ENCODE measurements around the gene USP35. TPM values are rescaled to one million over a fixed set of nuclear protein-coding genes. Genes with fewer than 3 reads are reported as not detected.
"Not testable (repeated sequence)": the region's sequence is repeated elsewhere in the genome, so short reads cannot be mapped to it uniquely, and the experiment has no call there.

The USP35 gene
- total RNA-seq, 2 donors from 2014 or later = 7.2 to 7.9 TPM

- ATAC-seq (no peak), DNase-seq (ENCODE audit: low spot score) (no peak)
- Mint-ChIP-seq H3K4me3 (no peak overlapping the region), H3K36me3 (no peaks in the 10 kb centered on the region), H3K27ac (no peak overlapping the region), H3K4me1 (ENCODE audit: low read depth in 2 of 2) (no peaks in the 10 kb centered on the region), H3K9me3 (no peaks in the 10 kb centered on the region), H3K27me3 (no peaks in the 10 kb centered on the region)
These were observed 29.6 kb upstream of the USP35 start for GRCh38 chr11:78158987-78159652.

DNA sequence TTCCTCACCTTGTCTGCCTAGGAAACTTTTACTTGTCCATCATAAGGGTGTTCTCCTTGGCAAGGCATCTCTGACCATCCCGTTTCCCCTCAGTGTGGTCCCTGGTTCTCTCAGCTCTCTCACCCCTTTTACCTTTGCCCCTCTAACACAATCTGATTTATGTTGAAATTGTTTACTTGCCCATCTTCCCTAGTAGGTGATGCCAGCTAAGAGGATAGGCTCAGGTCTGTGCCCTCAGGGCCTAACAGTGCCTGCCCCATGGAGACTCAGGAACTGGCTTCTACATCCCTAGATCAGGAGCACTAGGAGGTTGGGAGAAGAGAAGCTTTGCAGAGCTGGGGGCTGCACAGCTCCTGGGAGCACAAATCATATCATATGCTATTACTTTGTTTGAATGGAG lies 28.2 kb upstream of the USP35 start:
- H3K36me3 Mint-ChIP-seq = no peaks in the 10 kb centered on the region
- H3K9me3 Mint-ChIP-seq = no peaks in the 10 kb centered on the region
- DNase-seq (ENCODE audit: low spot score) (no peak), ATAC-seq (no peak)
- H3K4me3 Mint-ChIP-seq = no peak overlapping the region
- no peaks in the 10 kb centered on the region for H3K4me1 Mint-ChIP-seq (ENCODE audit: low read depth in 2 of 2)
- H3K27ac Mint-ChIP-seq = no peak overlapping the region
- no peaks in the 10 kb centered on the region for H3K27me3 Mint-ChIP-seq

GRCh38 chr11:78161346-78161745 lies 27.4 kb upstream of the USP35 start:
- no peaks in the 10 kb centered on the region for H3K27me3 Mint-ChIP-seq
- H3K27ac Mint-ChIP-seq = no peak overlapping the region
- H3K9me3 Mint-ChIP-seq = no peaks in the 10 kb centered on the region
- DNase-seq (ENCODE audit: low spot score) (no peak), ATAC-seq (peak in 1 of 2 donors; percentile 17)
- H3K4me1 Mint-ChIP-seq (ENCODE audit: low read depth in 2 of 2) = no peaks in the 10 kb centered on the region
- no peaks in the 10 kb centered on the region for H3K36me3 Mint-ChIP-seq
- no peak overlapping the region for H3K4me3 Mint-ChIP-seq

GRCh38 chr11:78161962-78162371 lies 26.8 kb upstream of the USP35 start:
- Mint-ChIP-seq H3K9me3 (no peaks in the 10 kb centered on the region), H3K27me3 (no peaks in the 10 kb centered on the region), H3K4me1 (ENCODE audit: low read depth in 2 of 2) (no peaks in the 10 kb centered on the region), H3K27ac (no peak overlapping the region), H3K36me3 (no peaks in the 10 kb centered on the region), H3K4me3 (no peak overlapping the region)
- ATAC-seq (no peak), DNase-seq (ENCODE audit: low spot score) (no peak)

GRCh38 chr11:78163828-78164227 lies 24.9 kb upstream of the USP35 start:
- ATAC-seq (no peak), DNase-seq (ENCODE audit: low spot score) (no peak)
- no peaks in the 10 kb centered on the region for H3K27me3 Mint-ChIP-seq
- H3K4me3 Mint-ChIP-seq = no peak overlapping the region
- no peaks in the 10 kb centered on the region for H3K9me3 Mint-ChIP-seq
- H3K27ac Mint-ChIP-seq = no peak overlapping the region
- no peaks in the 10 kb centered on the region for H3K36me3 Mint-ChIP-seq
- no peaks in the 10 kb centered on the region for H3K4me1 Mint-ChIP-seq (ENCODE audit: low read depth in 2 of 2)

GRCh38 chr11:78164471-78164870 lies 24.2 kb upstream of the USP35 start:
- H3K36me3 Mint-ChIP-seq = no peaks in the 10 kb centered on the region
- H3K4me1 Mint-ChIP-seq (ENCODE audit: low read depth in 2 of 2) = no peaks in the 10 kb centered on the region
- no peak overlapping the region for H3K4me3 Mint-ChIP-seq
- no peak overlapping the region for H3K27ac Mint-ChIP-seq
- DNase-seq (ENCODE audit: low spot score) (no peak), ATAC-seq (no peak)
- H3K9me3 Mint-ChIP-seq = no peaks in the 10 kb centered on the region
- H3K27me3 Mint-ChIP-seq = no peaks in the 10 kb centered on the region

DNA sequence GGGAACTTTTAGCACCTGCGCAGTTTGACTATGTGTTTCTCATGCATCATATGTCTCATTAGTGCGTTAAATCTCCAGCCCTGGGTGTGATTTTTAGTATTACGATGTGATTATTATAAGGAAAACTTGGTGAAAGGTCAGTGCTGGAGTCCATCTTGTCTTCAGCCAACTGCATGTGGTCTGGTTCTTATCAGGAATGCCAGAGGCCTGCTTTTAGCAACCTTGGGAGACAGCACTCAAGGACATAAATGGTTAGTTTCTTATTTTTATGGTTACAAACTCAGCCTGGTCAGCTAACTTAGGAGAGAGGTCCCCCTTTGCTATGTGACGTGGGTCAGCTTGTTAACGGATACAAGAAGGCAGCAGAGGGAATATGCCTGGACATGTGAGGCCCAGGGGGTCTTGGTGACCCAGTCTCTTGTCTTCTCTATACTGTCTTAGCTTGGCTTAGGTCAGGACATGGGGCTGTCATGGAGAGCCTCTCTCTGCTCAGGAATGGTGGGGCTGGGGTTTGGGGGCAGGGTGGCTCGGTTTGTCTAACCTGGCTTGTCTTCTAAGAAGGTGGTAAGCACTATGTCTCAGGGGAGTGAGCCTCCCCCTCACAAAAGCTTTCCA lies 21.8 kb upstream of the USP35 start:
- Mint-ChIP-seq H3K9me3 (no peaks in the 10 kb centered on the region), H3K27ac (no peak overlapping the region), H3K4me3 (no peak overlapping the region), H3K27me3 (no peaks in the 10 kb centered on the region), H3K36me3 (no peaks in the 10 kb centered on the region), H3K4me1 (ENCODE audit: low read depth in 2 of 2) (no peaks in the 10 kb centered on the region)
- DNase-seq (ENCODE audit: low spot score) (no peak), ATAC-seq (peak in 1 of 2 donors; percentile 20)

DNA sequence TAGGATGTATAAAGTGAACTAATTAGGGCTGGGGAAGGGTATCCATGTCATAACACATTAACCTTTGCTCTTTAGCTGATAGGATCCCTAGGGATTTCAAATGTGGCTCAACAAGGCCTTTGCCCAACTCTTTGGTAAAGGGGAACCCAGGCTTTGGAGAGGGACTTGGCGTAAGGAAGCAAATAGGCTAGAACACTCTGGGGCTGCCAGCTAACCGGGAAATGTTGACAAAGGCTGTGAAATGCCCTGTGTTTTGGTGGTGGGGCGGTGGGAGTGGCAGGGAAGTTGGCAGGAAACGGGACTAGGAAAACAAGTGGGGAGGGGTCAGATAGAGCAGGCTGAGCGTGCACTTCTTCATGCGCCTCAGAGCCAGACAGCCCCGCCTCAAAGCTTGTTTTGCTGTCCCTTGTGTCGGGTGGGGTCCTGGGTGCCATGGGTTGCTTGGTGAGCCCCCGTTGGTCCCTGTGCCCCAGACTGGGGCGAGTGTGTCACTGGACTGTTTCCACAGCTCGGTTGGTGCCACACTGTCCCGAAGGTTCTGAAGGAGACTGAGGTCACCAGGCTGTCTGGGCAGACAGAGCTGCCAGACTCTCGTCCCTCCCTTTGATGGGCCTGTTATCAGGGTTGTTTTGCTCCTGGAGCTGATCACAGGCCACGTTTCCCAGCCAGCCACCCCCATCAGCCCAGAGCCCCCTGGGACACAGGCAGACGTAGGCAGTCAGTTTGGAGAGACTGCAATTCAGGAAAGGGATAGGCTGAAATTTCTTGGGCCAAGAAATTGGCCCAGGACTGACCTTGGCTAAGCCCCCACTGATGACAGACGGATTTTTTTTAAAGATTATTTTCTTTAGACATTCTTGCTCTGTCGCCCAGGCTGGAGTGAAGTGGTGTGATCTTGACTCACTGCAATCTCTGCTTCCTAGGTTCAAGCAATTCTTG lies 19.9 kb upstream of the USP35 start:
- no peaks in the 10 kb centered on the region for H3K9me3 Mint-ChIP-seq
- no peak overlapping the region for H3K4me3 Mint-ChIP-seq
- DNase-seq (ENCODE audit: low spot score) = no peak
- H3K4me1 Mint-ChIP-seq (ENCODE audit: low read depth in 2 of 2) = no peaks in the 10 kb centered on the region
- no peaks in the 10 kb centered on the region for H3K36me3 Mint-ChIP-seq
- H3K27ac Mint-ChIP-seq = no peak overlapping the region
- no peak for ATAC-seq
- no peaks in the 10 kb centered on the region for H3K27me3 Mint-ChIP-seq

DNA sequence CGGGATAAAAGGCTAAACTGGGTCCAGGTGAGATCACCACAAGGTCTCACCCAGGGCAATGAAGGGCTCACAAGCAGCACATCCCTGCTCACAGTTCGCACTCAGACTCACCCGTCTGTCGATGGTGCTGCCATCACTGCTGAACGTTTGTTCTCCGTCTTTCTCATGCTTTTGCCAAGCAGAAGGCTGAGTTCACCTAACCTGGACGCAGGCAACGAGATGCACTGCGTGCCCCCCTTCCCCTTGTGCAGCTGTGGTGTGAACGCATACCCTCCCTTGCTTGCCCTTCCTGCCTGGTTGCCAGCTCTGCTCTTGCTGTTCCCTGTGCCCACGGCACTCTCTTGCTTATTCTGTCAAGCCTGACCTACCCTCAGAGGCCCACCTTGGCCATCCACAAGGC lies 18.3 kb upstream of the USP35 start:
- Mint-ChIP-seq H3K4me1 (ENCODE audit: low read depth in 2 of 2) (no peaks in the 10 kb centered on the region), H3K36me3 (no peaks in the 10 kb centered on the region), H3K4me3 (no peak overlapping the region), H3K27me3 (no peaks in the 10 kb centered on the region), H3K9me3 (no peaks in the 10 kb centered on the region), H3K27ac (no peak overlapping the region)
- DNase-seq (ENCODE audit: low spot score) = peak; percentile 51
- ATAC-seq = no peak

GRCh38 chr11:78170874-78171549 lies 17.7 kb upstream of the USP35 start:
- no peaks in the 10 kb centered on the region for H3K36me3 Mint-ChIP-seq
- H3K9me3 Mint-ChIP-seq = no peaks in the 10 kb centered on the region
- DNase-seq (ENCODE audit: low spot score) (no peak), ATAC-seq (no peak)
- no peak overlapping the region for H3K4me3 Mint-ChIP-seq
- no peak overlapping the region for H3K27ac Mint-ChIP-seq
- no peaks in the 10 kb centered on the region for H3K4me1 Mint-ChIP-seq (ENCODE audit: low read depth in 2 of 2)
- H3K27me3 Mint-ChIP-seq = no peaks in the 10 kb centered on the region

- Mint-ChIP-seq H3K27me3 (no peaks in the 10 kb centered on the region), H3K9me3 (no peaks in the 10 kb centered on the region), H3K27ac (no peak overlapping the region), H3K36me3 (no peaks in the 10 kb centered on the region), H3K4me3 (no peak overlapping the region), H3K4me1 (ENCODE audit: low read depth in 2 of 2) (no peaks in the 10 kb centered on the region)
- DNase-seq (ENCODE audit: low spot score) = peak; percentile 58
- ATAC-seq = no peak
These were observed 16.8 kb upstream of the USP35 start for GRCh38 chr11:78171951-78172350.

DNA sequence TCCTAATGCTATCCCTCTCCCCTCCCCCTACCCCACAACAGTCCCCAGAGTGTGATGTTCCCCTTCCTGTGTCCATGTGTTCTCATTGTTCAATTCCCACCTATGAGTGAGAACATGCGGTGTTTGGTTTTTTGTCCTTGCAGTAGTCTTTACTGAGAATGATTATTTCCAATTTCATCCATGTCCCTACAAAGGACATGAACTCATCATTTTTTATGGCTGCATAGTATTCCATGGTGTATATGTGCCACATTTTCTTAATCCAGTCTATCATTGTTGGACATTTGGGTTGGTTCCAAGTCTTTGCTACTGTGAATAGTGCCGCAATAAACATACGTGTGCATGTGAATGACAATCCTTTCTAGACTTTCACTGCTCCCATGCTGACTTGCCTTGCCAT lies 12.9 kb upstream of the USP35 start:
- not testable (repeated sequence) for DNase-seq (ENCODE audit: low spot score); H3K9me3 Mint-ChIP-seq; H3K36me3 Mint-ChIP-seq; H3K27ac Mint-ChIP-seq; H3K4me1 Mint-ChIP-seq (ENCODE audit: low read depth in 2 of 2); H3K27me3 Mint-ChIP-seq; H3K4me3 Mint-ChIP-seq; ATAC-seq

- H3K27me3 Mint-ChIP-seq = no peaks in the 10 kb centered on the region
- ATAC-seq (no peak), DNase-seq (ENCODE audit: low spot score) (no peak)
- no peak overlapping the region for H3K27ac Mint-ChIP-seq
- H3K36me3 Mint-ChIP-seq = peaks cover 5% of the 10 kb centered on the region
- H3K4me1 Mint-ChIP-seq (ENCODE audit: low read depth in 2 of 2) = peaks cover 0 to 10% of the 10 kb centered on the region in 2 donors
- H3K9me3 Mint-ChIP-seq = no peaks in the 10 kb centered on the region
- no peak overlapping the region for H3K4me3 Mint-ChIP-seq
These were observed 12.0 kb upstream of the USP35 start for GRCh38 chr11:78176605-78177141.

Data from natural killer cell treated with Interleukin-12 subunit alpha and Interleukin-12 subunit beta and Interleukin-15 and Interleukin-18, amount 100 ng/mL, for 72 hours (primary cell).